Activated CD8-positive, alpha-beta memory T cell treated with anti-CD3 and anti-CD28 coated beads for 48 hours (primary cell): Measurements from ENCODE around the gene ALLC.

Experiments
- DNase-seq, 3 experiments: peaks; one replicate each; pipeline ENCODE4 v3.0.0-alpha.2; 2020; ENCODE audit warnings: low read depth in 2 of 3, low spot score in 2 of 3

ALLC gene

DNA sequence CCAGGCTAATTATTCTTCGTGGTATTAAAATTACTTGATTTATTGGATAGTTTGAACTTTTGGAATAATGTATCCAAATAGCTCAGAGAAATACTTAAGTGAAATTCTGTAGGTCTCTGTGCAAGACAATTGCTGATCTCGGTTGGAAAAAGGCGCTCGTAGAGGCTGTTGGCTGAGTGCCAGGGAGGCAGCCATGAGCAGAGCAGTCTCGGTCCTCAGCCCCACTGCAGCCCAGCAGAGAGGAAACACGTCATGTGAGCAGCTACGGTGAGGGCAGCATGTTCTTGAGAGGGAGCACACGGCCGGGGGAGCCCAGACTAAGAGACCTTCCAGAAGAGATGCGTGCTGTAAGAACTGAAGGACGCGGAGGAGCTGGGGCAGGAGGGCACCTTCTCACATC lies 87.9 kb downstream of the ALLC start:
- no peak for DNase-seq

DNA sequence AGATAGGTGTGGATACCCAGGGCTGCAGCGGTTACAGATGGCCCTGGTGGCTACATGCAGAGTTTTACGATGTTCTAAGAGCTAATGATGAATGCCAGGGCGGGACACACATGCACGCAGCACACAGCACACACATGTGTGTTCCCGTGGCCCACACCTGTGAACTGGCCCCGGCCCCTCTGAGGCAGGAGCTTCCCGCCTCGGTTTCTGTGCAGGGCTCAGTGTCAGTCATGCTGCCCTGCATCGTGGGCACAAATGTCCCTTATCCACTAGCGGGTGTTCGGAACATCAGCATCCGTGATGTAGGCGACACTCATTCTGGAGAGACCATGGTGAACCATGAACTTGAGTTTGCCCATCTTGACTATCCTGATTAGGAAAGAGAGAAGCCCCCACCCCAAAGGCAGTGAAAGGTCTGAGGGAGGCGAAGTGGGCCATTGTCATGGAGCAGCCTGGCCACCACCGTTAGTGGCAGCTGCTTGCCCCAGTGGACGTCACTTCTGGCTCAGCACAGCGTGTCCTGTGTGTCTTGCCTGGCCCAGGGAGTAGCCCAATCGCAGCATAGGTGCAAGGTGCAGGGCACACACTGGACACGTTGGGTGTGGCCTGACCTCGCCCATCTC lies 89.1 kb downstream of the ALLC start:
- DNase-seq, result no peak

DNA sequence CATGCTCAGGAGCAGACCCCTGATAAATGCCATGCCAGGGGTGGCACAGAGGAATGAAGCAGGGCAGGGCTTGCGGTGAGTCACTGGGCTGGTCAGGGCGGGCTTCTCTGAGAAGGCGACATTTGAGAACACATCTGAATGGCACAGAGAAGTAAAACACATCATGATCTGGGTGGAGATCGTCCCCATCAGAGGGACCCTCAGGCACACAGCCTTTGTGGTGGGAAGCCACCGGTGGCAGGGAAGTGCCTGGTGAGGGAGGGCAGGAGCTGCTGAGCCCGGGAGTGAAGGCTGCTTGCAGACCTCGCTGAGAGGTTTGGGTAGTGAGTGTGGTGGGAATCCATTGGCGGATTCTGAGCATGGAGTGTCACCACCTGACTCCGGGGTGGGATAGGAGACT lies 89.8 kb downstream of the ALLC start:
- DNase-seq, result no peak

DNA sequence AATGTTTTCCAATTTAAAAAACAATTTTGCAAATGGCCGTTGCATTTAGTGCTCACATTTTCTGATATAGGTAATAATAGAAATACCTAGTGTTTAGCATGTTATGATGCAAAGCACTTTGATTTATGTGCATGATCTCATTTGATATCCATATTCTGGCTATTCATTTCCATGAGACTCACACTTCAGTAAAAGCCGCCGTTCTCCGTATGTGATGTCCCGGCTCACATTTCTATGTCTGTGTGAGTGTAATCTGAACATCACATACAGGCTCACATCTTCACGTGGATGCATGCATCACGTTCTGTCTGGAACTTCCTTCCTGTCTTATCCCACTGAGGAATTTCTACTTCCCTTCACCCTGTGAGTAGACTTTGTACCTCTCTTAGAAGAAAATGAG lies 91.2 kb downstream of the ALLC start:
- DNase-seq, result no peak

DNA sequence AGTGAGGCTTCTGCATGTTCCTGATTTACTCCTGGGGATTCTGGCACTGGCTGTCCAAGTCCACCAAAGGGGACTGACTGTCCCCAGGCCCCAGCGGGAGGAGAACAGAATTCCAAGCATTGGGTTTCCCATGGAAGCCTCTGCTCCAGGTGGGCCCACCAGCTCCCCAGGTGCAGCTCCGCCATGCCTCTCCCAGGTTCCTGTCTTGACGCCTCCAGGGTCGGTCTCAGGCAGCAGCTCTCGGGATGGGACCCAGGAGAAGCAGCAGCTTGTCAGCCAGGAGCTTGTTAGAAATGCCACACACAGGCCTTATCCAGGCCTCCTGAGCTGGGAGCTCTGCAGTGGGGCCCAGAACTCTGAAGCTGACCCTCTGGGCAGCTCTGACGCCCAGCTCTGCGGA lies 93.3 kb downstream of the ALLC start:
- no peak for DNase-seq

DNA sequence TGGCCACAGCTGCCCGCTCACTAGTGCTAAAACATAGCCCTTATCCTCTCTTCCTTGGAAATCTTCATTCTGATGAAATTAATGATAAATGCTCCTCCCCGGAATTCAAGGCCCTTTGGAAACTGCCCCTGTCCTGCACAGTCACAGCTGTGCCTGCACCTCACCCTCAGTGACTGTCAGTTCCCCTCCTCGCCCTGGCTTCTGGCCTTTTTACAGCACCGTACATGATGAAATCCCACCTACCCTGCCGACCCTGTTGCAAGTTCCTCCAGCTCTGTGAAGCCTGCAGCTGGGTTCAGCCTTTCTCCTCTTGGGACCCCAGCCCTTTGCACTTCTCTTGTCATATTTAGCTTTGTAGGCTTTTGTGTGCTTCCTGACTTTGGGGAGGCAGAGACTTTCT lies 93.8 kb downstream of the ALLC start:
- DNase-seq, result no peak
